Measurements from ENCODE around the gene GRAMD1A.

GRAMD1A gene

GRCh38 chr19:35008891-35009341, 8.8 kb downstream of the GRAMD1A start:
- TF ChIP-seq CTCF (IDR thresholded peaks at IDR 0.05; ENCODE audit: borderline replicate concordance, insufficient read depth, low read depth, low read length), result no peak
- H3K4me3 ChIP-seq (ENCODE audit: low read depth, low read length), result no peak overlapping the region

GRCh38 chr19:35009424-35010415, 9.6 kb downstream of the GRAMD1A start:
- no peak overlapping the region for H3K4me3 ChIP-seq (ENCODE audit: low read depth, low read length)
- TF ChIP-seq CTCF (IDR thresholded peaks at IDR 0.05; ENCODE audit: borderline replicate concordance, insufficient read depth, low read depth, low read length), result no peak

GRCh38 chr19:35011091-35011689, 11.1 kb downstream of the GRAMD1A start:
- H3K4me3 ChIP-seq (ENCODE audit: low read depth, low read length), result no peak overlapping the region
- TF ChIP-seq CTCF (IDR thresholded peaks at IDR 0.05; ENCODE audit: borderline replicate concordance, insufficient read depth, low read depth, low read length), result no peak

GRCh38 chr19:35011737-35012682, 11.9 kb downstream of the GRAMD1A start:
- TF ChIP-seq CTCF (IDR thresholded peaks at IDR 0.05; ENCODE audit: borderline replicate concordance, insufficient read depth, low read depth, low read length), result no peak
- no peak overlapping the region for H3K4me3 ChIP-seq (ENCODE audit: low read depth, low read length)

- no peak overlapping the region for H3K4me3 ChIP-seq (ENCODE audit: low read depth, low read length)
- TF ChIP-seq CTCF (IDR thresholded peaks at IDR 0.05; ENCODE audit: borderline replicate concordance, insufficient read depth, low read depth, low read length), result peak; percentile 98
Observed at GRCh38 chr19:35013041-35013819, 13.1 kb downstream of the GRAMD1A start.
